ENCODE data around the gene SLC17A1. TPM values are rescaled to one million over a fixed set of nuclear protein-coding genes. Genes with fewer than 3 reads are reported as not detected.

Gene SLC17A1
- total RNA-seq, 1 experiment from 2014 or later: not detected

DNA sequence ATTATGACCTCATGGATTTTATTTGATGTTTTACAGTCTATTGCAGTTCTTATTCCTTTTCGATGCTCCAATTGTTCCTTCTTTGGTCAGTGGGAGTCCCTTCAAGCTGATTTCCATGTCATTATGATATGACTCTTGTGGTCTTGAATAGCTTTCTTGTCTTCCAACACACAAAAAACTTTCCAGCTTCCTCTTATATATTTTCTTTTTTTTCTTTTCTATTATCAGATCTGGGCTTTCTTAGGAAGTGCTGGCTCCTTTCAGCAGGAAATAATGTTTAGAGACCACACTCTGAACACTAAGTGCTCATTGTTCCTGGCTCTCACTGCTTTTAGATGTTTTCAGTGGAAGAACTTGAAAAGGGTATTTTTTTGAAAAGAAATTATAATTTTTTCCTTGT lies 3.1 kb upstream of the SLC17A1 start:
- ChIA-PET CTCF (no interaction called here), POLR2A (no interaction called here)
- TF ChIP-seq POLR2AphosphoS5 (IDR thresholded peaks at IDR 0.05; ENCODE audit: low read depth, low read length) (no peak), TCF7L2 (IDR thresholded peaks at IDR 0.05; ENCODE audit: low read depth, low read length) (no peak), SIN3A (IDR thresholded peaks at IDR 0.05; ENCODE audit: borderline replicate concordance, insufficient read depth, low read depth, low read length) (no peak)
- TF ChIP-seq, protein P1, sequence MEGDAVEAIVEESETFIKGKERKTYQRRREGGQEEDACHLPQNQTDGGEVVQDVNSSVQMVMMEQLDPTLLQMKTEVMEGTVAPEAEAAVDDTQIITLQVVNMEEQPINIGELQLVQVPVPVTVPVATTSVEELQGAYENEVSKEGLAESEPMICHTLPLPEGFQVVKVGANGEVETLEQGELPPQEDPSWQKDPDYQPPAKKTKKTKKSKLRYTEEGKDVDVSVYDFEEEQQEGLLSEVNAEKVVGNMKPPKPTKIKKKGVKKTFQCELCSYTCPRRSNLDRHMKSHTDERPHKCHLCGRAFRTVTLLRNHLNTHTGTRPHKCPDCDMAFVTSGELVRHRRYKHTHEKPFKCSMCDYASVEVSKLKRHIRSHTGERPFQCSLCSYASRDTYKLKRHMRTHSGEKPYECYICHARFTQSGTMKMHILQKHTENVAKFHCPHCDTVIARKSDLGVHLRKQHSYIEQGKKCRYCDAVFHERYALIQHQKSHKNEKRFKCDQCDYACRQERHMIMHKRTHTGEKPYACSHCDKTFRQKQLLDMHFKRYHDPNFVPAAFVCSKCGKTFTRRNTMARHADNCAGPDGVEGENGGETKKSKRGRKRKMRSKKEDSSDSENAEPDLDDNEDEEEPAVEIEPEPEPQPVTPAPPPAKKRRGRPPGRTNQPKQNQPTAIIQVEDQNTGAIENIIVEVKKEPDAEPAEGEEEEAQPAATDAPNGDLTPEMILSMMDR (IDR thresholded peaks at IDR 0.05): no peak
- TF ChIP-seq, protein P2, sequence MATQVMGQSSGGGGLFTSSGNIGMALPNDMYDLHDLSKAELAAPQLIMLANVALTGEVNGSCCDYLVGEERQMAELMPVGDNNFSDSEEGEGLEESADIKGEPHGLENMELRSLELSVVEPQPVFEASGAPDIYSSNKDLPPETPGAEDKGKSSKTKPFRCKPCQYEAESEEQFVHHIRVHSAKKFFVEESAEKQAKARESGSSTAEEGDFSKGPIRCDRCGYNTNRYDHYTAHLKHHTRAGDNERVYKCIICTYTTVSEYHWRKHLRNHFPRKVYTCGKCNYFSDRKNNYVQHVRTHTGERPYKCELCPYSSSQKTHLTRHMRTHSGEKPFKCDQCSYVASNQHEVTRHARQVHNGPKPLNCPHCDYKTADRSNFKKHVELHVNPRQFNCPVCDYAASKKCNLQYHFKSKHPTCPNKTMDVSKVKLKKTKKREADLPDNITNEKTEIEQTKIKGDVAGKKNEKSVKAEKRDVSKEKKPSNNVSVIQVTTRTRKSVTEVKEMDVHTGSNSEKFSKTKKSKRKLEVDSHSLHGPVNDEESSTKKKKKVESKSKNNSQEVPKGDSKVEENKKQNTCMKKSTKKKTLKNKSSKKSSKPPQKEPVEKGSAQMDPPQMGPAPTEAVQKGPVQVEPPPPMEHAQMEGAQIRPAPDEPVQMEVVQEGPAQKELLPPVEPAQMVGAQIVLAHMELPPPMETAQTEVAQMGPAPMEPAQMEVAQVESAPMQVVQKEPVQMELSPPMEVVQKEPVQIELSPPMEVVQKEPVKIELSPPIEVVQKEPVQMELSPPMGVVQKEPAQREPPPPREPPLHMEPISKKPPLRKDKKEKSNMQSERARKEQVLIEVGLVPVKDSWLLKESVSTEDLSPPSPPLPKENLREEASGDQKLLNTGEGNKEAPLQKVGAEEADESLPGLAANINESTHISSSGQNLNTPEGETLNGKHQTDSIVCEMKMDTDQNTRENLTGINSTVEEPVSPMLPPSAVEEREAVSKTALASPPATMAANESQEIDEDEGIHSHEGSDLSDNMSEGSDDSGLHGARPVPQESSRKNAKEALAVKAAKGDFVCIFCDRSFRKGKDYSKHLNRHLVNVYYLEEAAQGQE (IDR thresholded peaks at IDR 0.05; ENCODE audit: insufficient read depth in 1 of 2, low read depth in 2 of 2, low read length in 1 of 2): no peak
- ATAC-seq (no peak), DNase-seq (ENCODE audit: low read depth, low spot score) (no peak)
- in situ Hi-C loops (cut with HindIII; ENCODE audit: low pct_unique_long_range_greater_than_20kb, low sequenced_read_pairs): no loop called here
- Histone ChIP-seq H3K27me3 (ENCODE audit: control insufficient read depth, insufficient read depth, low read length) (peaks cover 14% of the 10 kb centered on the region), H3K36me3 (ENCODE audit: control insufficient read depth, insufficient read depth, low read length) (no peaks in the 10 kb centered on the region), H3K9me3 (ENCODE audit: control insufficient read depth, insufficient read depth, low read depth, low read length) (no peaks in the 10 kb centered on the region), H3K4me1 (ENCODE audit: control insufficient read depth, insufficient read depth, low read length) (no peaks in the 10 kb centered on the region), H3K4me3 (ENCODE audit: low read depth in 2 of 2, low read length in 2 of 2) (no peak overlapping the region), H3K27ac (ENCODE audit: low read length) (no peak overlapping the region)
- intact Hi-C loops (cut with micrococcal nuclease; ENCODE audit: unreplicated experiment): no loop called here
- no TSS peak for BruUV-seq (replicated peaks)

DNA sequence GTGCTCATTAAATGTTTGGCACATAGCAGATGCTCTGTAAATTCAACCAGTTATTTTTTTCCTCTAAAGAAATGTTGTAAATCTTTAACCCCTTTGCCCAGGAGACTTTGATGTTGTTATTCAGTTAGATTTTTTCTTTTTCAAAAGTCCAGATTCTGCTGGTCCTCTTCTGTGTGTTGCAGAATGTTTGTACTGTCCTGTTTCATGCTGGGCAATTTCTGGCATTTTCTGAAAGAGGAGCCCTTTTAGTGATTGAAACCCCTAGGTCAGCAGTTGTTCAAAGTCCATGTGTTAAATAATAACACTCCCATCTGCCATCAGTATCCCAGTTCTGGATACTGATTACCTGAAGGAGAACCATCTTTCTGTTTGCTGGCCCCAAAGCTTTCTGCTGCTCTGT lies 1.3 kb upstream of the SLC17A1 start:
- POLR2A ChIA-PET: no interaction called here
- H3K27ac ChIP-seq (ENCODE audit: low read length): no peak overlapping the region

More for the DNA sequence above, 1.3 kb upstream of the SLC17A1 start:
- Histone ChIP-seq H3K4me3 (ENCODE audit: low read depth in 2 of 2, low read length in 2 of 2) (no peak overlapping the region), H3K4me1 (ENCODE audit: control insufficient read depth, insufficient read depth, low read length) (no peaks in the 10 kb centered on the region), H3K27me3 (ENCODE audit: control insufficient read depth, insufficient read depth, low read length) (peaks cover 14% of the 10 kb centered on the region), H3K9me3 (ENCODE audit: control insufficient read depth, insufficient read depth, low read depth, low read length) (no peaks in the 10 kb centered on the region), H3K36me3 (ENCODE audit: control insufficient read depth, insufficient read depth, low read length) (no peaks in the 10 kb centered on the region)
- no TSS peak for BruUV-seq (replicated peaks)
- TF ChIP-seq, protein P1 (IDR thresholded peaks at IDR 0.05): no peak
- TF ChIP-seq, protein P2 (IDR thresholded peaks at IDR 0.05; ENCODE audit: insufficient read depth in 1 of 2, low read depth in 2 of 2, low read length in 1 of 2): no peak
- TF ChIP-seq POLR2AphosphoS5 (IDR thresholded peaks at IDR 0.05; ENCODE audit: low read depth, low read length): no peak
- ATAC-seq (no peak), DNase-seq (ENCODE audit: low read depth, low spot score) (no peak)
- in situ Hi-C loops (cut with HindIII; ENCODE audit: low pct_unique_long_range_greater_than_20kb, low sequenced_read_pairs): no loop called here
- CTCF ChIA-PET: no interaction called here
- intact Hi-C loops (cut with micrococcal nuclease; ENCODE audit: unreplicated experiment): no loop called here

Data from Panc1 (cell line).